SW 1271 (cell line): Measurements from ENCODE around the gene STK4.

Experiments
- DNase-seq, 2 experiments: peaks; one replicate each; lab custom pipeline; 2025; lab: John Stamatoyannopoulos, UW

The STK4 gene

DNA sequence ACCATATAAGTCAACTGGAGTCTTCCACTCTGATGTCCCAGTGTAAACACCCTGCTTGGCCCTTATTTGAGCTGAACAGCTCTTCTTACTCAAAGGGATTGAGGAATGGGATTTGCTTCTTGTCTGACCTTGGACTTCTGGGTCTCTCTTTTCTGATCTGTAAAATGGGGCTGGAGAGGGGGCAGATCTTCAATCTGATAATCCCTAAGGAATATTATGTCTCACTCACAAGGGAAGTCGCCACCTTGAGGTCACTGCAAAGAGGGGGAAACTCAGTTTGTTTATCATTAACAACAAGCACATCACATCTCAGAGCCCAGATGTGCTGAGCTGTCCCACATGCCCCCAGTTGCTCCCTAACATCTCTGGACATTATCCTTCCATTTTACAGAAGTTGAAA is 119.6 kb downstream of the STK4 start:
- no peak for DNase-seq

DNA sequence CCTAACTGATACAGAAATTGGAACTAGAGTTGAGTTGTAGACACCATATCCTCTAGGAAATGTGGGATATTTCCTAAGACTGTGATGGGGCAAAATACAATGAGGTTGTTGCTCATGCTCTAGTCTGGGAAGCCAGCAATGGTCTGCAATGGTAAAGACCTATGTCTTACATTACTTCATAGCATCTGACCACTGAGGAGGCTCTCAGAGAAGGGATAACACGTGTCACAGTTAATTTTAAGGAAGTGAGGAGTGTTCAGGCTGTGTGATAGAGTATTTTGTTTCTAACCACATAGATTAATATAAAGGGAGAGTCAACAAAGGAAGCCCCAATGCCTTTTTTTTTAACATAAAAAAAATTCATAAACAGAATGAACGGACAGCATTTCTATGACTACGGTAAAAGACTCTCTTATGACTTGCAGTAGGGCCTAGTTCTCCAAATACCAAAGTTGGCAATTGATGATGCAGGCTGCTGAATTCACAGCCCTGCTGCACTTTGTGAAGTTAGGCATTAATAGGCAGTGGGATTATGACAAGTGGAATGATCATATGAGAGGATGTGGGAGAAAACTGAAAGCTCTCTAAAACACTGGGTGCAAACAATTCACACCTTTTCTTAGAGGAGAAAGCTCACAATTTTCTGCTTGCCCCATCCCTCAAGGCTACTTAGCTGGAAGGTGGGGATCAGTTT is 120.9 kb downstream of the STK4 start:
- no peak for DNase-seq

DNA sequence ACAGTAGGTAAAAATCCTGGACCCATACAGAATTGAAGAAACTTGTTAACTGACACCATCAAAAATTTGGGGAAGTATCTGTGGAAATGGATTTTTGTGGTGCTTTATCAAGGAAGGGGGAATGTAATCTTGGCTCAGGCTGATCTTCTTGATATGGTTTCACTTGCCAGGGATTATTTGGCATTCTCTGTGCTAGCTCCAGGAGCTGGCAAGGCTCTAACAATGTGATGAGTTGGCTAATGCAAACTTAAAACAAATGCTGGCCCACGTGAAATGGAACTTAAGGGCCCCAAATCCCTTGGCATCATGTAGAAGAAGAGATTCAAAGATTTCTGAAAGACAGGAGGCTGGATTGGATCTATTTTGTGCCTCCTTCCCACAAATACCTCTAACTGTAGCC is 121.5 kb downstream of the STK4 start:
- DNase-seq, result no peak

DNA sequence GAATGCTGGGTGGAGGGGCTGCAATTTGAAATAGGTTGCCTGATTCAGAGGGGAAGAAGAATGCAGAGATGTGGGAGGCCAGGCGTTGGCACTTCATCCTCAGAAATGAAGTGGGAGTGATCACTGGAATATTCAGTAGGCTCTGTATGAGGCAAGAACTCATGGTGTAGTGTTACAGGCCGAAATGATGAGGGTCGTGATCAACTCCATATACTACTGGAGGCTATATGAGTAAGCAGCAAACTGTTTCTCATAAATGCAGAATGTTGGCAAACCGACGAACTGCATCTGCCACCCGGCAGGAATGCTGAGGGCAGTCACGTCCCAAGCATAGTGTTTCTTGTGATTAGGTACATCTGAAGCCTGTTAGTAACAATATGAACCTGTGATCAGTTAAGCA is 121.9 kb downstream of the STK4 start:
- peak in 1 of 2 experiments; percentile 56 for DNase-seq

DNA sequence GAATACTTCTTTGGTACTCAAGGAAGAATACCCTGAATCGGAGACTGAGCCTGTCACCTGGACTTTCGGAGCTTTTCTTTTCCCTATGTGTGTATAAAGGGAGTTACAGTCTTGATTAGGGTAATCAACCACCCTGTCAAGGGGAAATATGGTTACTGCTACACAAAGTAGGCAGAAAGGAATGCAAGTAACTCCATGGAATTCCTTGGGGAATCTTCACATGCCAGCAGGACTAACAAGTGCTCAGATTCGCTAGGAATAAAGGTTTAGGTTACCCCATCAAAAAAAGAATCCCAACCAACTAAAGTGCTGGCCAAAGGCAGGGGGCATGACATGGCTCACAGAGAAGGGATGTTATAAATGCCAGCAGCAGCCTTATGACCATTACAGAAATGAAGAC is 124.2 kb downstream of the STK4 start:
- DNase-seq, result no peak

DNA sequence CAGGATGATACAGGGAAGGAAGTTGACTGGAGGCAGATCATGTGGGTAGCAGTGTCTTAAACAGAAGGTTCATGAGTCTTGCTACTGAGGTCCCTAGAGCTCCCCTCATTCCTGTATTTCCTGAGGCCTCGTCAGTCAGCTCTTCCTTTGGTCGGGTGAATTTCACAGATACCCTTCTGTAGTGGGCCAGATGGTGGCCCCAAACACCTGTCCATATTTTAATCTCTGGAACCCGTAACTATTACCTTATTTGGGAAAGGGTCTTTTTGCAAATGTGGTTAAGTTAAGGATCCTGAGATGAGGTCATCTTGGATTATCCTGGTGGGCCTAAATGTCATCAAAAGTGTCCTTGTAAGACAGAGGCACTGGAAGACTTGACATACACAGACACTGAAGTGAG is 125.1 kb downstream of the STK4 start:
- no peak for DNase-seq

DNA sequence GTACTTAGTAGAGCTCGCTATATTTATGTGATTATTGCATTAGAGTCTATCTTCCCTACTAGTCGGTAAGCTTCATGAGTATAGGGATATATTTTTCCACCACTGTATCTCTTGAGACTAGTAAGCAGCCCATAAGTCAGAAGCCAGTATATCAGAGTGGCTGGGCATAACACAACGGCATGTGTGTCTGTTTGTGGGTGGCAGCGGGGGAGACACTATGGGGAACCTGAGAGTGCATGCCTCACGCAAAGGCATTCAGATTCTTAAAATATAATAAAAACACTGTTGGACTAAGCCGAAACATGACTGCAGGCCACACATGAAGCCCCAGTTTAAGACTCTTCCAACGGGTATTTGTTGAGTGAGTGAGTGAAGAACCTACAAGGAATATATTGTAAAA is 126.6 kb downstream of the STK4 start:
- DNase-seq, result no peak

DNA sequence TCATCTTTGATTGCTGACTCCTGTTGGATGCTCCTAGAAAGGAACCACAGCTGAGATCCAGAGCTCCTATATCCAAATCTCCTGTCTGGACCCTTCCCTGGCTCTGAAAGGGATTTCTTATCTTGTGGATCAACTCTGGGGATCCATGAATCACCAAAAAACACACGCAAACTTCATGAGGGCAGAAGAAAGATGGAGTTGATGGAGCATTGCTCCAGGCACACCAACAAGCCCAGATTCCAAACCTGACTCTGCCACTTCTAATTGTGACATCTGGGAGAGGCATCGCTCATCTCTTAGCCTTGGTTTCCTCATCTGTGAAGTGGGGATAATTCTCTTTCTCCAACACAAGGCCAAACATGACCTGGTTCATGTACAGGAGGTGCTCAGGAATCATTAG is 127.9 kb downstream of the STK4 start:
- no peak for DNase-seq

DNA sequence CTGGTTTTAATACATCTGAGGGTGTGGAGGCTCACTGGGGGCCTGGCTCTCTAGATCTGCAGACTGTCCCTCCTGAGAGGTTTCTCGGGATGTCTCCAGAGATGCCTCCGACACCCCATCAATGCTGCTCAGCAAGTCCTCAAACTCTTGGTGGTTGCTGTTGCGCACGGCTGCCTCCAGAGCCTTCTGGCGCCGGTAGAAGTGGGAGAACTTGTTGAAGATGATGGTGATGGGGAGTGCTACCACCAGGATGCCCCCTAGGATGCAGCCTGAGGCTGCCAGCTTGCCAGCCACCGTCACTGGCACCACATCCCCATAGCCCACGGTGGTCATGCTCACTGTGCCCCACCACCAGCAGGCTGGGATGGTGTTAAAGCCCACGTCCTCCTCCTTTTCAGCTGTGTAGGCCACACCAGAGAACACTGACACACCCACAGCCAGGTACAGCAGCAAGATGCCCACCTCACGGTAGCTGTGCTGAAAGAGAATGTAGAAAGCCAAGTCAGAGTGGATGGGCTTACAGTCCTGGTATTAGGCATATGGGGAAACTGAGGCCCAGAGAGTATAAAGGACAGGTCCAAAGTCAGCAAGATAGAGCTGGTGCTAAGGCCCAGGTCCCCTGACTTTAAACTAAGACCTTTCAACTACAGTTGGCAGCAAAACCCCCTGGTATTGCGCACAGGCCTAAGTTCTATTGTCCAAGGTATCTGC is 128.7 kb downstream of the STK4 start:
- DNase-seq, result no peak

DNA sequence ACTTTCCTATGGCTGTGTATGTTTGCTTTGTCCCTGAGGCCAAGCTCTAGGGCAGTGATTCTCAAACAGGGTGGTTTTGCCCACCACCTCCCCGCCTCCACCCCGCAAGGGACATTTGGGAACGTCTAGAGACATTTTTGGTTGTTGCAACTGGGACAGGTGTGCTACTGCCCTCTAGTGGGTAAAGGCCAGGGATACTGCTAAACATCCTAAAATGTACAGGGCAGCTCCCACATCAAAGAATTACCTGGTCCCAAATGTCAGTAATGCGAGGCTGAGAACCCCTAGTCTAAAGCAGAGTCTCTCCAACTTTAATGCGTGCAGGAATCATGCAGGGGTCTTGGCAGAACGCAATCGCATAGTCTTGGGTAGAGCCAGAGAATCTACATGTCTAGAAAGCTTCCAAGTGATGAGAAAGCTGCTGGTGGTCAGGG is 129.5 kb downstream of the STK4 start:
- DNase-seq, result peak in 1 of 2 experiments; percentile 58

DNA sequence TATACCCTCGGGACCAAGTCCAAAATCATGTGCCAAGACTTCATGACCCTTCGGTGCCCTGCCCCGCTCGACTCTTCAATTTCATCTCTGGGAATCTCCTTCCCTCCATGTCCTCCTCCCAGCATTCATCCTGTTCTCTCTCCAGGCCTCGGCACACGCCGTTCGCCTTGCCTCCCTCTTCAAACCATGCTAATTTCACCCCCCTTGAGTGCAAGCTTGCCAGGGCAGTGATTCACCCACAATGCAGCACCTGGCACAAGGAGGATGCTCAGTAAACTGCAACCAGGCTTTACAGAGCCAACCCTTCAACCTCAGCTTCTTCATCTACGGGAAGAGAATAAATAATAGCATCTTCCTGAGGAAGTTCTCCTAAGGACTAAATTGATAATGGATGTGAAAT is 130.5 kb downstream of the STK4 start:
- no peak for DNase-seq

DNA sequence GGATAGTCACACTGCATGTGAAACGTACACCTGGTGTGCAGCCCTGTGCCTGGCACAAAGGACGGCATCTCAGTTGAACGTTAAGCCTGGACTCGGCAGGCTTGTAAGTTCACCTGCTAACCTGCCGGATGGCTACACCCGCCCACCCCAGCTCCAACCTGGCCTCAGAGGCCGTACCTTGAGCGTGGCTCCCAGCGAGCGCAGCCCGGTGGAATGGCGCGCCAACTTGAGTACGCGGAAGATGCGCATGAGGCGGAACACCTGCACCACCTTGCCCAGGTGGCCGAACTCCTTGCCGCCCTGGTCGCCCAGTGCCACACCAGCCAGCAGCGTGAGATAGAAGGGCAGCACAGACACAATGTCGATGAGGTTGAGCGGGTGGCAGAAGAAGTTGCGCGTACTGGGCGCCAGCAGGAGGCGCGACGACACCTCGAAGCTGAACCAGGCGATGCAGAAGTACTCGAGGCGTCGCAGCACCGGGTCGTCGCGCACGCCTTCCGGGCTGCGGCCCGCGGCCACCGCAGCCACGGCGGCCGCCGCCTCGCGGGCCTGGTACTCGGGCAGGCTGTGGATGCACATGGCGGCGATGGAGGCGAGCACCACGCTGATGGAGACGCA is 131.3 kb downstream of the STK4 start:
- DNase-seq, result no peak

DNA sequence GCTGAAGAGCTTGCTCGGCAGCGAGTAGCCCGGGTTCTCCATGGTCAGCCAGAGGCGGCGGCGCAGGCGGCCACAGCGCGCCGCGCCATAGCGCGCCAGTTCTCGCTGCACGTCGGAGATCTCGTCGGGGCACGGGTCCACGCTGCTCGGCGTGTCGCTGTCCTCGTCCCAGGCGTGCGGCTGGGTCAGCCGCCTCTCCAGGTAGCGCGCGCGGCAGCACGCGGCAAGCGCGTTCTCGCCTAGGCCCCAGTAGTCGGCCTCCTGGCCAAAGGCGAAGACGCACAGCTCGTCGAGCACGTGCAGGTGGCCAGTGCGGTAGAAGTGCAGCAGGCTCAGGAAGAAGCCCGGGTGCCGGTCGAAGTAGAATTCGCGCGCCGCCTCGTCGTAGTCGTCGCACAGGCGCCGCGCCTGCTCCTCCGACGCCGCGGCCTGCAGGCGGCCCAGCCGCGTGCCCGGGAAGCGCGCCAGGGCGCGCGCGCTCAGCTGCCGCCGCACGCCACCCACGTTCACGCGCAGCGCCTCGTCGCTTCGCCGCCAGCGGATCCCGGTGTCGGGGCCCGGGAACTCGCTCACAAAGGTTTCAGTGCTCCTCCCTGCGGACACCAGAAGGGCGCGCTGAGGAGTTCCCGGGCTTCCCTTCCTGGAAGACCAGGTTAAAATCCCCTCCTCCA is 131.9 kb downstream of the STK4 start:
- DNase-seq, result no peak

DNA sequence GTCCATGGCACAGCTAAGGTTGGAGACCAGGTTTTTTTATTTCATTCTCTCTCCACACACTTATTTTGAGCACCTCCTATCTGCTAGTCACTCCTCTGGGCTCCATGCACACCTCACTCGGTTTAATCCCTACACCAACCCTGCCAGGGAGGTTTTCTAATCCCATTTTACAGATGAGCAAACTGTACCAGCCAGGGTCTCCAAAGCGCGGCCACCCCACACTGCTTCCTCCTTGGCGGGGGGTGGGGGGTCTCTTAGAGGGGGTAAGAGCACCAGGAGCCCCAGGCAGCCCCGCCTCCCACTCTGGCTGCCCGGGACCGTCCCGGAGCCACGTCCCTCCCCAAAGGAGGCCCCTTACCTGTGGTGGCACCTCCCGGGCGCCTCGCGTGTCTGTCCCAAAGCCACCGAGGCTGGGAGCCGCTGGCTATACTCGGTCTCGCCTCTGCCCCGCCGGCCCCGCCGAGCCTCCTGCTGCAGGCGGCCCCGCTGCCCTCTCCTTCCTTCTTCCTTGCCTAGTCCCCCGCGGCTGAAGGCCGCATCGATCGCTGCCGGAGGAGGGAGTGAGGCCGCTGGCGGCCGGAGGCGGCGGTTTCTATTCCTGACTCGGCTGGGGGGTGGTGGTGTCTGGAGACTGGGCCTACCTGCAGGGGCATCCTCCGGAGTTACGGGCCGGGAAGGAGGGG is 134.4 kb downstream of the STK4 start, which contains the start of gene KCNS1:
Gene KCNS1, minus strand, starts transcription at position 565 of the 683 bp plus-strand sequence. CDS start 1,891 bp downstream, outside the sequence.
- DNase-seq, result no peak

DNA sequence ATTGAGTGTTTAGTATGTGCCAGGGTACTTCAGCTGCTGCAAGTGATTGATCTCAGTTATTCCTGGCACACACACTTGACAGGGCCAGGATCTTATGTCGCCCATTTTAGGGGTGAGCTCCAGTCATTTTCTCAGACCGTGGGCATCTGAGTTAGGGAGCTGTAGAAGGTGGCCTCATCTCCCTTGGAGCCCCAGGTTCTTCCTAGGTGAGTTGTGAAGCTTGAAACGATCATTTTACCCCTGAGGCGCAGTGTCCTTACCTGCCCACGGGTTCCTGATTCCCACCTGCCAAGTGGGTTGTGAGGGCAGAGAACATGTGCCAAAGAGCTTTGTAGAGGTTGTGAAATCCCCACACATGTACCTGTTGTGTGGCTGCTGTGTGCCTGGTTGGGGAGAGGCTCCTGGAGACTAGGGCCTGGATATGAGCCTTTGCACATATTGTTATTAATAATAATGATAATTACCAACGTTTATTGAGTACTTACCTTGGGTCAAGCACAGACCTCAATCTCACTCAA is 135.1 kb downstream of the STK4 start:
- DNase-seq, result no peak

DNA sequence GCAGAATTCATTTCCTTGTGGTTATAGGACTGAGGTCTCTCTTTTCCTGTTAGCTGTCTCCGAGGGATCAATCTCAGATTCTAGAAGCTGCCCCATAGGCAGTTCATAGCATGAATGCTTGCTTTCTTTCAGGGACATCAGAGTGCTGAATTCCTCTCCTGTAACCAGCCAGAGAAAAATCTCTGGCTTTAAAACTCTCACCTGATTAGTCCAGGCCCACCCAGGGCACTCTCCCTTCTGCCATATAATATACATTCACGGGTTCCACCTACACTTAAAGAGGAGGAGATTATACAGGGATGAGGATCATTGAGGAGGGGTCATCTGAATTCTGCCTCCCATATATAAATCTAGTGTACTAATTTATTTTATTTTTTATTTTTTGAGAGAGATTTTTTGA is 136.8 kb downstream of the STK4 start:
- DNase-seq, result no peak

DNA sequence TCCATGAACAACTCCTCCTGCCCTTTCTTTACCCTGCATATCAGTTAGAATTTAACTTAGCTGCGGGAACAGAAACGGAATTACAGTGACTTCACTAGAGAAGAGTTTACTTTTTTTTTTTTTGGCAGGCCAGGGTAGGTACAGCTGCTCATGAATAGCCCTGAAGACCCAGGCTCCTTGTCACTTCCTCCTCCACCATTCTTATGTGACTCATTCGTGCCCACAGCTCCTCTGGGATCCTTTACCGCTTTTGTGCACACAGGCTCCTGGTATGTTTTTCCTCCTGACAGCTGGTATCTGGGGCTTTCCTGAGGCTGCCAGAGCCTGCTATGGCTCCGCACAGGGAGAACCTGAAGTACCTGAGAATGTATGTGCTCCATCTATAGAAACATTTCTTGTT is 138.5 kb downstream of the STK4 start:
- DNase-seq, result no peak

DNA sequence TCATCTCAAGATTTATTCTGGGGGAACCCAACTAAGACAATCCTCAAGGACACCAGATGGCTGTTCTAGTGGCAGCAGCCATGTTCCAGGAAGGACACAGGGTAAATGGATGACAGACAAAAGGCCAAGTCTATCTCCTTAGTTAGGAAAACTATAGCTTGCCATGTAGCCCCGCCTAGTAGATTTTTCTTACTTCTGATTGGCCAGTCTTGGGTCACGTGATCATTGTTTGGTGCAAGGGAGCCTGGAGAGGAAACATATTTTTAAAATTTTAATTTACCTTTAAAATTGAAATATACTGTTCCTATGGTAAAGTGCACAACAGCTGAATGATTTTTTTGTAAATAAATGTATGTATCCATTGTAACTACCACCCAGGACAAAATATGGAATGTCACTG is 139.0 kb downstream of the STK4 start:
- DNase-seq, result no peak

DNA sequence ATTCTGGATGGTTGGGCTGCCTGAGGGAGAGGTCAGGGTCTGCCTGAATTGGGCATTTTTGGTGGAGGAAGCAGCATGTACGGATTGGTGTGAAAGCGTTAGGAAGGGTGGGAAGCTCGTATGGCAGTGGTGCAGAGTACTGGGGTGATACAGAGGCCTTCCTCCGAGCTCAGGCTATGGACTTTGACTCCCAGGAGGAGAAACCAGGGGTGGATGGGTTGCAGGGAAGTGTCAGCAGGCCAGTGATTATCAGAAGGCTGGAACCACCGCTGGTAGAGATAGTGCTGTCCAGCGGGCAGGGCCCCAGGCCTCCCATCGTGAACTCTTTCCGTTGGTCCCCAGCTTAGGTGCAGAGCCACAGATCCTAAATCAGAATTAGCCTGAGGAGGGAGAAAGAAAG is 143.3 kb downstream of the STK4 start:
- DNase-seq, result no peak

DNA sequence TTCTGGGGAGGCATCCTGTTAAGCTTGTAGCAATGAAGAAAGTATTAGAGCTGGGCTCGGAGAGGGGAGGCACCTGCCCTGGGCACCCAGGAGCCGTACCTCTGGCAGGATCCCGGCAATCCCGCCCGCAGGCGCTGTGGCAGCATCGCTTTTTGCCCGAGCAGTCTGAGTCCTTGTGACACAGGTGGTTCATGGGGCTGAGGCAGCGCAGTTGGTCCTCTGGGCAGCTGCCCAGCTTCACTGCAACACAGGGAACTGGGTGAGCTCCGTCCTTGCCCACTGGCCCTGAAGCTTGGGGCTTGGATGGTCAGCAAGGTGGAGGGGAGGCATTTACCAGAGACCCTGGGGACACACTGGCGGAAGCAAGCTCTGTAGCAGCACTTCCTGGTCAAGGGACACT is 144.0 kb downstream of the STK4 start:
- DNase-seq, result no peak

DNA sequence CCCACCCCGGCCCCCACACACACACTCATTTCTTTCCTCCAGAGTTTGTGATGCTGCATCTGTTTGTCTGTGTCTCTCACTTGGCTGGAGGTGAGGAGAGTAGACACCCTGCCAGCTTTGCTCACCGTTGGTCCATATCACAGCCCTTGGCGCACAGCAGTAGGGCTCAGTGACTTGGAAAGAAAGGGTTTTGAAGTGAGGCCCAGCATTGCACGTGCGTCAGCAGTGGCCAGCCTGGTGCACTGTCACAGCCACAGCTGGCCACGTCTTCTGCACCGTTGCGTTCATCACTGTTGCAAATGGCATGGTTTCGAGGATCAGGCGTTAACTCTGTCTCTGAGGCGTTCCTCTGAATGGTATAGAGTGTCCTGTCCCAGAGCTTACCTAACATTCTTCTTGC is 145.0 kb downstream of the STK4 start:
- DNase-seq, result no peak
